Common myeloid progenitor, CD34-positive (primary cell): Measurements from ENCODE around the gene UBE2O.

Experiments
- CTCF ChIA-PET: fragments of 350-600 bp; sonication (Branson Sonifier 250); formaldehyde crosslinking; loops from one replicate; lab custom pipeline; 2021; ENCODE audit warnings: antibody characterized with exemption; lab: Charles Lee
- POLR2A ChIA-PET: fragments of 350-600 bp; sonication (Branson Sonifier 250); formaldehyde crosslinking; loops from one replicate; lab custom pipeline; 2021; ENCODE audit warnings: antibody characterized with exemption; lab: Charles Lee
- DNase-seq, 3 donors: peaks; one replicate each; pipeline versions ENCODE4 v3.0.0 to v3.0.0-alpha.2; 2013
- H3K27ac ChIP-seq, 2 experiments: 1 replicate in 1 of 2; 2 replicates in 1 of 2; pipeline ENCODE4 v1.7.0; 2013; ENCODE audit warnings: inconsistent platforms in 2 of 2, low read length in 2 of 2, mild to moderate bottlenecking in 2 of 2, low read depth in 1 of 2, moderate library complexity in 1 of 2; ENCODE audit not compliant: severe bottlenecking in 2 of 2, insufficient read depth in 1 of 2, poor library complexity in 1 of 2
- H3K27me3 ChIP-seq, 5 experiments: replicated peaks in 2 of 5; 1 replicate in 3 of 5; 2 replicates in 2 of 5; pipeline versions ENCODE4 v1.6.1 to v1.7.0; 2013; ENCODE audit warnings: low read length in 4 of 5, mild to moderate bottlenecking in 2 of 5, moderate library complexity in 2 of 5, inconsistent platforms in 1 of 5; ENCODE audit not compliant: insufficient read depth in 5 of 5, control insufficient read depth in 4 of 5
- H3K36me3 ChIP-seq, 4 experiments: 1 replicate in 2 of 4; 2 replicates in 2 of 4; pipeline versions ENCODE4 v1.6.1 to v1.7.0; 2013; ENCODE audit warnings: low read length in 3 of 4, control low read depth in 1 of 4, mild to moderate bottlenecking in 1 of 4; ENCODE audit not compliant: control insufficient read depth in 4 of 4, insufficient read depth in 4 of 4
- H3K4me1 ChIP-seq, 4 experiments: 1 replicate in 3 of 4; 2 replicates in 1 of 4; pipeline versions ENCODE4 v1.6.1 to v1.7.1; 2013; ENCODE audit warnings: low read length in 3 of 4, mild to moderate bottlenecking in 3 of 4, control low read depth in 1 of 4, inconsistent platforms in 1 of 4, moderate library complexity in 1 of 4; ENCODE audit not compliant: control insufficient read depth in 4 of 4, insufficient read depth in 4 of 4; ENCODE audit errors: control extremely low read depth in 1 of 4
- H3K4me3 ChIP-seq, 7 experiments: 1 replicate in 4 of 7; 2 replicates in 3 of 7; pipeline versions ENCODE4 v1.5.1 to v1.7.0; 2013; ENCODE audit warnings: mild to moderate bottlenecking in 7 of 7, low read length in 6 of 7, moderate library complexity in 6 of 7, inconsistent platforms in 2 of 7, low read depth in 2 of 7, control low read depth in 1 of 7; ENCODE audit not compliant: insufficient read depth in 4 of 7, control insufficient read depth in 1 of 7; ENCODE audit errors: extremely low read depth in 1 of 7
- H3K9me3 ChIP-seq, 5 experiments: 1 replicate in 4 of 5; 2 replicates in 1 of 5; pipeline versions ENCODE4 v1.6.1 to v1.7.1; 2013; ENCODE audit warnings: low read length in 4 of 5, mild to moderate bottlenecking in 2 of 5, inconsistent platforms in 1 of 5, low read depth in 1 of 5, moderate library complexity in 1 of 5; ENCODE audit not compliant: control insufficient read depth in 4 of 5, insufficient read depth in 2 of 5; ENCODE audit errors: control extremely low read depth in 1 of 5
- WGBS: methylation state at CpG from one replicate; pipeline ENCODE4 v1.1.5; 2013; ENCODE audit not compliant: insufficient coverage; 5-methylcytosine and 5-hydroxymethylcytosine counted together

The UBE2O gene

DNA sequence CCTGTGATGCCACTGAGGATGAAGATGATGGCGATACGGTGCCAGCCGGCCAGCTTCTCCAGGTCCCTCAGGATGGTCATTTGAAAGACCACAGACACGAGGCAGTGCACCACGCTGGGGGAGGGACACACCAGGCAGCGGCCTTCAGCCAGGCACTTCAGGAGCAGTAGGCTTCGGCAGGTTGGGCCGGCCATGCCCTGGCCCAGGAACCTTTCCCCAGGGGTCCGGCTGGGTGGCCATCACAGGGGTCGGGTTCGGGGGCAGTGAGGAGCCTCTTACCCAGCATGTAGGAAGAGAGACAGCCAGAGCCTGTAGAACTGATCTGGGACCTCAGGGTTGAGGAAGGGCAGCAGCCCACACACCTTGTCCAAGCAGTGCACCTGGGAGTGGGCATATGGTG is 19.8 kb upstream of the UBE2O start:
- POLR2A ChIA-PET, result no interaction called here
- H3K36me3 ChIP-seq, result peaks cover 0 to 22% (median 13%) of the 10 kb centered on the region in 4 experiments
- no peaks in the 10 kb centered on the region for H3K9me3 ChIP-seq
- WGBS, result 99% methylated on average over 10 of the region's 11 CpGs
- CTCF ChIA-PET, result interaction anchor here (1.6 to 35.3 kb wide), 2 partner anchors 13 to 25 kb away, joined by 8 to 787 read pairs; partner anchors contain the start of gene RHBDF2
- H3K27ac ChIP-seq, result no peak overlapping the region
- no peak for DNase-seq
- H3K4me3 ChIP-seq, result no peak overlapping the region
- no peaks in the 10 kb centered on the region for H3K27me3 ChIP-seq
- H3K4me1 ChIP-seq, result no peaks in the 10 kb centered on the region

DNA sequence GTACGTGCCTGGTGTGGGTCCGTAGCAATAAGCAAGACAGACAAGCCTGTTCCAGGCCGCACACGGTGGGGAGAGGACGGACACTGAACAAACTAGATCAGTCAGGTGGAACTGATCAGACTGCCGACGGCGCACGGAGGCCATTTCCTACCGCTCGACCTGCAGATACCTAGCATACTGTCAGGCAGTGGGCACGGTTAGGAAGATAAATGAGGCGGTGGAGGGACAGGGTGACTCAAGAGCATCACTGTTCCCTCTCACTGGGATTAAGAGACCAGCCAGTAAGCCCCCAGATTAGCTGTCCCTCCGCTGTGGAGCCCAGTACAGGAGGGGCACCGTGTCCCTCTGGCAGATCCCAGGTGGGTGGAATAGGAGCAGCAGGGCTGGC is 19.3 kb upstream of the UBE2O start:
- H3K4me3 ChIP-seq, result no peak overlapping the region
- 97% methylated on average over 13 of the region's 15 CpGs for WGBS
- no peak for DNase-seq
- ChIA-PET POLR2A (no interaction called here), CTCF (interaction anchor here (1.6 to 35.3 kb wide), 2 partner anchors 13 to 26 kb away, joined by 8 to 787 read pairs; partner anchors contain the start of gene RHBDF2)
- no peaks in the 10 kb centered on the region for H3K4me1 ChIP-seq
- no peaks in the 10 kb centered on the region for H3K9me3 ChIP-seq
- H3K36me3 ChIP-seq, result peaks cover 0 to 22% (median 13%) of the 10 kb centered on the region in 4 experiments
- H3K27me3 ChIP-seq, result no peaks in the 10 kb centered on the region
- H3K27ac ChIP-seq, result no peak overlapping the region

DNA sequence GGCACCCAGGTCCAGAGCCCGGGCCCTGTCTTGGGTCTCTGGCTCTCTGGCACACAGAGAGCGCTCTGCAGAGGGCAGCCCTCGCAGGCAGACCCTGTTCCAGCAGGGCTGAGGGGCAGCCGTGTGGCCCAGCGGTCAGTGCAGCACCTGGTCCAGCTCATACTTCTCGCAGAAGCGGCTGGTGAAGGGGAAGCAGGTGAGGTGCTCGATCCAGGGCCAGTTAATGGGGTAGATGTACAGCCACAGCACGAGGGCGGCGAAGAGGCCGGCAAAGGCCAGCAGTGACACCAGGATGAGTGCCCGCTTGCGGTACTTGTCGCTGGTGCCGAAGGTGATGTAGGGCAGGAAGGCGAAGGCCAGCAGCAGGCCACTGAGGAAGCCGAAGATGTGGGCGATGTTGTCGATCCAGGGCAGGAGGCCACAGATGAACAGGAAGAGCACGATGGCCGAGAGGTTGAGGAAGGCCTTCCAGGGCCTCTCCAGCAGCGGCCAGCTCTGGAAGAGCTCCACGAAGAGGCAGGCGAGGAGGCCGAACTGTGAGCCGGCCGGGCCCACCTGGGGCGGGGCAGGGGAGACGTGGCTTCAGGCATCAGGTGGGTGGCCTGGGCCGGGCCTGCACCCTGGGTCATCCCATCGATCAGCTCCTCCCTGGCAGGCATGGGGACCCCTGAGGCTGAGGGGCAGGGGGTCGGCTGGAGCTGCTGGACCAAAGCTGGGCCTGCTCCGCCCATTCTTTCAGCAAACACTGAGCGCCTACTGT is 18.7 kb upstream of the UBE2O start:
- Histone ChIP-seq H3K9me3 (no peaks in the 10 kb centered on the region), H3K4me1 (no peaks in the 10 kb centered on the region), H3K27me3 (no peaks in the 10 kb centered on the region), H3K27ac (no peak overlapping the region), H3K4me3 (no peak overlapping the region), H3K36me3 (peaks cover 0 to 22% (median 13%) of the 10 kb centered on the region in 4 experiments)
- POLR2A ChIA-PET, result no interaction called here
- CTCF ChIA-PET, result interaction anchor here (1.6 to 35.3 kb wide), 2 partner anchors 12 to 26 kb away, joined by 8 to 787 read pairs; partner anchors contain the start of gene RHBDF2
- no peak for DNase-seq
- WGBS, result 98% methylated on average over 33 of the region's 35 CpGs

DNA sequence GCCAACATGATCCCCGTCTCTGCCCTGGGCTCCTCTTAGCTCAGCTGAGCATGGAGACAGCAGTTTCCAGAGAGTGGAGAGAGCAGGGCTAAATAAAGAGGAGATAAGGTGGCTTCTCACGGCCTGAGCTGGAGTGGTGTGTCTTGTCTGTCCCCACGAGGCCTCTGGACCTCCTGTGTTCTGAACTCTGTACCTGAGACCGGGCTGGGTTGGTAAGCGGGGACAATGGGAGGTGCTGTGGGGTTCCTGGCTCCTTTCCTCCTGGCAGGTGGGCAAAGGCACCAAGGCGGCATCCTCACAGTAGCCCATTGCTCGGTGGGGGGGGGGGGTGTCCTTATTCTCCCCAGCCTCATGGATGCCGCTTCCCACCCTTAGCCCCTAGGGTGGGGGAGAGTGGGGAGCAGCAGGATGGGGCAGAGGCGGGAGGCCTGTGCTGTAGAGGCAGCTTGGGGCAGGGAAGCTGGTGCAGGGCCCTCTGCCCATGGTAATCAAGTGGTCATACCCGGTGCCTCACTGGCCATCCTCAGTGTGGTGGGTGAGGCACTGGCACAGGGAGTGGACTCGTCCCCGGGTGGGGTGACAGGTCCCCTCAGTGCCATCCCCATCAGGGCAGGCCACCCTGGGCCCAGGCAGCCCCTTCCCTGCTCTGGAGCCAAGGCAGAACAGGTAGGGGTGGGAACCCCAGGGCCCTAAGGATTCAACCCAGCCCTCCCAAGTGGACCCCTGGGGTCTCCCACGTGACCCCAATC is 17.2 kb upstream of the UBE2O start:
- H3K9me3 ChIP-seq, result no peaks in the 10 kb centered on the region
- peaks cover 0 to 4% (median 1%) of the 10 kb centered on the region in 4 experiments for H3K4me1 ChIP-seq
- DNase-seq, result no peak
- H3K27me3 ChIP-seq, result no peaks in the 10 kb centered on the region
- no peak overlapping the region for H3K4me3 ChIP-seq
- H3K27ac ChIP-seq, result no peak overlapping the region
- ChIA-PET POLR2A (no interaction called here), CTCF (interaction anchor here (0.7 to 35.3 kb wide), 2 partner anchors 28 to 35 kb away, joined by 4 to 787 read pairs; partner anchors contain the start of gene RHBDF2)
- 92% methylated on average over 9 of the region's 13 CpGs for WGBS
- H3K36me3 ChIP-seq, result peaks cover 0 to 22% (median 13%) of the 10 kb centered on the region in 4 experiments

DNA sequence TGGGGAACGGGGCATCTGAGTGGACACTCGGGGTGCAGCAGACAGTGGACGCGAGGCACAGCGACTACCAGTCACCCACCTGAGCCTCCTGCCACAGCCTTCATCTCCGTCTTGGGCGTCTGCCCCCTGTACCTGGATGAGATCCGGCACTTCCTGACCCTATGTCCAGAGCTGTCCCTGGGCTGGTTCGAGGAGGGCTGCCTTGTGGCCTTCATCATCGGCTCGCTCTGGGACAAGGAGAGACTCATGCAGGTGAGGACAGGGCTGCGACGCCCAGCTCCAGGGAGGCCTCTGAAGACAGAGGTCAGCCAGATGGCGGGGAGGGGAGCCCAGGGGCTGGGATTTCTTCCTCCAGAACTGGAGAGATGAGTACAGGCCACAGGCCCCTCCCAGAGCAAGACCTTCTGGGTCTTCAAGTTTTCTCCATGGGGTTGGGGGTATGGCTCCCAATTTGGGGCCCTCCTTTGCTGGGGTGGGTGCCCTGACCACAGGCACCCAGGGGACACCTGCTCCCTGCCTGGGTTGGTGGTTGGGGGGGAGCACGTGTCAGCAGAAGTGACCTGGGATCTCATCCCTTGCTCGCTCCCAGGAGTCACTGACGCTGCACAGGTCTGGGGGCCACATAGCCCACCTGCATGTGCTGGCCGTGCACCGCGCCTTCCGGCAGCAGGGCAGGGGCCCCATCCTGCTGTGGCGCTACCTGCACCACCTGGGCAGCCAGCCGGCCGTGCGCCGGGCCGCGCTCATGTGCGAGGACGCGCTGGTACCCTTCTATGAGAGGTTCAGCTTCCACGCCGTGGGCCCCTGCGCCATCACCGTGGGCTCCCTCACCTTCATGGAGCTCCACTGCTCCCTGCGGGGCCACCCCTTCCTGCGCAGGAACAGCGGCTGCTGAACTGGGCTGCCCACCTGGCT is 16.4 kb upstream of the UBE2O start:
- WGBS, result 97% methylated on average over 36 of the region's 38 CpGs
- Histone ChIP-seq H3K9me3 (no peaks in the 10 kb centered on the region), H3K4me3 (no peak overlapping the region), H3K4me1 (peaks cover 0 to 4% (median 1%) of the 10 kb centered on the region in 4 experiments), H3K27me3 (no peaks in the 10 kb centered on the region), H3K36me3 (peaks cover 0 to 21% (median 13%) of the 10 kb centered on the region in 4 experiments), H3K27ac (no peak overlapping the region)
- ChIA-PET CTCF (interaction anchor here (1.0 to 35.3 kb wide), 2 partner anchors 11 to 29 kb away, joined by 4 to 787 read pairs; partner anchors contain the start of gene RHBDF2), POLR2A (no interaction called here)
- DNase-seq, result no peak

GRCh38 chr17:76468634-76469010 is 15.7 kb upstream of the UBE2O start:
- Histone ChIP-seq H3K4me1 (peaks cover 0 to 4% (median 1%) of the 10 kb centered on the region in 4 experiments), H3K4me3 (no peak overlapping the region), H3K36me3 (peaks cover 0 to 20% (median 11%) of the 10 kb centered on the region in 4 experiments), H3K27me3 (no peaks in the 10 kb centered on the region), H3K27ac (no peak overlapping the region), H3K9me3 (no peaks in the 10 kb centered on the region)
- WGBS, result 94% methylated on average over 14 of the region's 14 CpGs
- DNase-seq, result no peak
- POLR2A ChIA-PET, result no interaction called here
- CTCF ChIA-PET, result interaction anchor here (1.0 to 35.3 kb wide), 3 partner anchors 10 to 70 kb away, joined by 4 to 787 read pairs (median 12); partner anchors contain the start of gene RHBDF2
